Measurements from ENCODE around the gene UBE2K. TPM values are rescaled to one million over a fixed set of nuclear protein-coding genes. Genes with fewer than 3 reads are reported as not detected.

Gene UBE2K
- total RNA-seq, 2 experiments from 2014 or later, result 69.5 to 77.1 TPM

DNA sequence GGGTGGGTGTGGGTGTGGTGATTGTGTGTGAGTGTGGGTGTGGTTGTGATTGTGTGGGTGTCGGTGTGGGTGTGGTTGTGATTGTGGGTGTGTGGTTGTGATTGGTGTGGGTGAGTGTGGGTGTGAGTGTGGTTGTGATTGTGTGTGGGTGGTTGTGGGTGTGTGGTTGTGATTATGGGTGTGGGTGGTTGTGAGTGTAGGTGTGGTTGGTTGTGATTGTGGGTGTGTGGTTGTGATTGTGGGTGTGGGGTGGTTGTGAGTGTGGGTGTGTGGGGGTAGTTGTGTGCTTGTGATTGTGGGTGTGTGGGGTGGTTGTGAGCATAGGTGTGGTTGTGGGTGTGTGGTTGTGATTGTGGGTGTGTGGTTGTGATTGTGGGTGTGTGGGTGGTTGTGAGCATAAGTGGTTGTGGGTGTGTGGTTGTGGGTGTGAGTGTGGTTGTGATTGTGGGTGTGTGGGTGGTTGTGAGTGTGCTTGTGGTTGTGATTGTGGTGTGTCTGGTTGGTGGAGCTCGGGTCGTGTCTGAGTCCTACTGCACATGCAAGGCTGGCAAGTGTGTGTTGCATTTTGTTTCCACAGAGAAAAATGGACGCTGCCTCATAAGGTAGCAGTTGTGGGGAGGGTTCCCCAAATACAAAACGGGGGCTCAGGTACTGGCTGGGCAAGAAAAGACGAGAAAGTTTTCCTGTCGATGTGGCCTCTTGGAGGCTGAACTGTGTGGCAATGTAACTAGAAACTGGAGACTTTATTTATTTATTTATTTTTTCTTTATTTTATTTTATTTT lies 116.7 kb downstream of the UBE2K start:
- peak; percentile 21 for DNase-seq
- no peak for ATAC-seq
- Mint-ChIP-seq H3K27me3 (no peaks in the 10 kb centered on the region), H3K9me3 (peaks cover 7% of the 10 kb centered on the region), H3K36me3 (ENCODE audit: low read depth) (peaks cover 3% of the 10 kb centered on the region), H3K27ac (peak overlapping the region; percentile 63), H3K4me1 (ENCODE audit: low read depth) (peaks cover 3% of the 10 kb centered on the region), H3K4me3 (peak overlapping the region; percentile 32)
- intact Hi-C loops (cut with micrococcal nuclease), result no loop called here
- TF ChIP-seq, protein P1, sequence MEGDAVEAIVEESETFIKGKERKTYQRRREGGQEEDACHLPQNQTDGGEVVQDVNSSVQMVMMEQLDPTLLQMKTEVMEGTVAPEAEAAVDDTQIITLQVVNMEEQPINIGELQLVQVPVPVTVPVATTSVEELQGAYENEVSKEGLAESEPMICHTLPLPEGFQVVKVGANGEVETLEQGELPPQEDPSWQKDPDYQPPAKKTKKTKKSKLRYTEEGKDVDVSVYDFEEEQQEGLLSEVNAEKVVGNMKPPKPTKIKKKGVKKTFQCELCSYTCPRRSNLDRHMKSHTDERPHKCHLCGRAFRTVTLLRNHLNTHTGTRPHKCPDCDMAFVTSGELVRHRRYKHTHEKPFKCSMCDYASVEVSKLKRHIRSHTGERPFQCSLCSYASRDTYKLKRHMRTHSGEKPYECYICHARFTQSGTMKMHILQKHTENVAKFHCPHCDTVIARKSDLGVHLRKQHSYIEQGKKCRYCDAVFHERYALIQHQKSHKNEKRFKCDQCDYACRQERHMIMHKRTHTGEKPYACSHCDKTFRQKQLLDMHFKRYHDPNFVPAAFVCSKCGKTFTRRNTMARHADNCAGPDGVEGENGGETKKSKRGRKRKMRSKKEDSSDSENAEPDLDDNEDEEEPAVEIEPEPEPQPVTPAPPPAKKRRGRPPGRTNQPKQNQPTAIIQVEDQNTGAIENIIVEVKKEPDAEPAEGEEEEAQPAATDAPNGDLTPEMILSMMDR (IDR thresholded peaks at IDR 0.05), result no peak
- ChIA-PET CTCF (no interaction called here), POLR2A (no interaction called here)

DNA sequence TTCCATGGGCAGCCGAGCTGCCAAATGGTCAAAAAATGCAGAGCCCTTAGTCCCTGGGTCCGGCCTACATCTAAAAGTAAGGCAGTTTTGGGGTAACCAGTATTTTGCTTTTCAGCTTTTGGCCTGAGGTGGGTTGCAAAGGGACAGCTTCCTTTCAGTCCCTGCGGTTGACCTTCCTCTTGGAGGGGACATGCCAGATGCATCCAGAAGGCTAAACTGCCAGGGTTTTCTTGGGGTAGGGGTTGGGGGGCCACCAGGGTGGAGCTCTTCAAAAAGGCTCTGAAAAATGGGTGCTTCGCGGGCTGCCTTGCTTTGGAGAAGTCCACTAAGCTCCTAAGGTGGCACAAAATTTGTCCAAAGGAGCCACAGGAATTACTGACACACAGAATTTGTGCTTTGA lies 120.7 kb downstream of the UBE2K start:
- no peaks in the 10 kb centered on the region for H3K4me1 Mint-ChIP-seq (ENCODE audit: low read depth)
- H3K27me3 Mint-ChIP-seq, result no peaks in the 10 kb centered on the region
- no peak overlapping the region for H3K4me3 Mint-ChIP-seq
- ATAC-seq, result no peak
- no peak for DNase-seq
- peaks cover 4% of the 10 kb centered on the region for H3K9me3 Mint-ChIP-seq
- TF ChIP-seq, protein P1 (IDR thresholded peaks at IDR 0.05), result no peak
- ChIA-PET CTCF (interaction anchor here (0.7 kb wide), 1 partner anchor 312 kb away, joined by 3 read pairs; no protein-coding TSS in a partner anchor), POLR2A (interaction anchor here (0.6 kb wide), 1 partner anchor 546 kb away, joined by 3 read pairs; no protein-coding TSS in a partner anchor)
- no peak overlapping the region for H3K27ac Mint-ChIP-seq
- intact Hi-C loops (cut with micrococcal nuclease), result no loop called here
- H3K36me3 Mint-ChIP-seq (ENCODE audit: low read depth), result peaks cover 8% of the 10 kb centered on the region

DNA sequence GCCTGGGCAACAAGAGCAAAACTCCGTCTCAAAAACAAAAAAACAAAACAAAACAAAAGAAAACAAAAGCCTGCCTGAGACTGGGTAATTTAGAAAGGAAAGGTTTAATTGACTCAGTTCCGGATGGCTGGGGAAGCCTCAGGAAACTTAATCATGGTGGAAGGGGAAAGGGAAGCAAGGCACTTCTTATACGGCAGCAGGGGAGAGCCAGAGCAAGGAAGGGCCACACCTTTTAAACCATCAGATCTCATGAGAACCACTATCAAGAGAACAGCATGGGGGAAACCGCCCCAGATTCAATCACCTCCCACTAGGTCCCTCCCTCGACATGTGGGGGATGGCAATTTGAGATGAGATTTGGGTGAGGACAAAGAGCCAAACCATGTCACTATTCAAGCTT lies 122.2 kb downstream of the UBE2K start:
- Mint-ChIP-seq H3K4me1 (ENCODE audit: low read depth) (no peaks in the 10 kb centered on the region), H3K4me3 (no peak overlapping the region), H3K27ac (no peak overlapping the region), H3K9me3 (no peaks in the 10 kb centered on the region), H3K27me3 (no peaks in the 10 kb centered on the region), H3K36me3 (ENCODE audit: low read depth) (peaks cover 12% of the 10 kb centered on the region)
- ATAC-seq (no peak), DNase-seq (no peak)
- TF ChIP-seq, protein P1 (IDR thresholded peaks at IDR 0.05), result no peak
- CTCF ChIA-PET, result no interaction called here
- POLR2A ChIA-PET, result no interaction called here
- intact Hi-C loops (cut with micrococcal nuclease), result no loop called here

DNA sequence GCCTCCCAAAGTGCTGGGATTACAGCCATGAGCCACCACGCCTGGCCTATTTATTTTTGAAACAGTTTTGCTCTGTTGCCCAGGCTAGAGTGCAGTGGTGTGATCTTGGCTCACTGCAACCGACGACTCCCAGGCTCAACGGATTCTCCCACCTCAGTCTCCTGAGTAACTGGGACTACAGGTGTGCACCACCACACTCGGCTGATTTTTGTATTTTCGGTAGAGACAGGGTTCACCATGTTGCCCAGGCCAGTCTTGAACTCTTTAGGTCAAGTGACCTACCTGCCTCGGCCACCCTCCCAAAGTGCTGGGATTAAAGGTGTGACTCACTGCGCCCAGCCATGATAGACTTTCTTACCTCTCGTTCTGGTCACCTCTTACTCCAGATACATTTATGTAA lies 124.0 kb downstream of the UBE2K start:
- Mint-ChIP-seq H3K27ac (no peak overlapping the region), H3K4me1 (ENCODE audit: low read depth) (no peaks in the 10 kb centered on the region), H3K4me3 (no peak overlapping the region), H3K27me3 (no peaks in the 10 kb centered on the region), H3K9me3 (no peaks in the 10 kb centered on the region), H3K36me3 (ENCODE audit: low read depth) (peaks cover 12% of the 10 kb centered on the region)
- POLR2A ChIA-PET, result no interaction called here
- no peak for DNase-seq
- no peak for ATAC-seq
- CTCF ChIA-PET, result no interaction called here
- intact Hi-C loops (cut with micrococcal nuclease), result no loop called here
- TF ChIP-seq, protein P1 (IDR thresholded peaks at IDR 0.05), result no peak

DNA sequence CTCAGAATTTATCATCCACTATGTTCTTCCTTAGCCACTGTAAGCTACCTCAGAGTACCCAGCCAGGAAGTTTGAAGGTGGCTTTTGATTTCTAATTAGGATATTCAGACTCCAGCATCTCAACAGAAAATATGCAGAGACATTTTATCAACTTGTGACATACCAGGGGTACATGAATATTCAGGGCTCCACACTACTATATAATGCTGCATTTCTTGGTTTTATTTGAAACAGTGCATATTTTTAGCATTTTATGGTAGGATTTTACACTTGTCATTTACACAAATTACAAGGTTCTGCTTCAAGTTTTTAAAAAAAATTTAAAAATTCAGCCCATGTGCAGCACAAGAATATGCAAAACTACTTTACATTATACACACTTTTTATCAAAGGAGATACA lies 124.7 kb downstream of the UBE2K start:
- no peaks in the 10 kb centered on the region for H3K9me3 Mint-ChIP-seq
- CTCF ChIA-PET, result no interaction called here
- POLR2A ChIA-PET, result no interaction called here
- no peak for ATAC-seq
- H3K4me1 Mint-ChIP-seq (ENCODE audit: low read depth), result no peaks in the 10 kb centered on the region
- H3K36me3 Mint-ChIP-seq (ENCODE audit: low read depth), result peaks cover 16% of the 10 kb centered on the region
- TF ChIP-seq, protein P1 (IDR thresholded peaks at IDR 0.05), result no peak
- no peak overlapping the region for H3K4me3 Mint-ChIP-seq
- intact Hi-C loops (cut with micrococcal nuclease), result no loop called here
- H3K27ac Mint-ChIP-seq, result no peak overlapping the region
- DNase-seq, result no peak
- no peaks in the 10 kb centered on the region for H3K27me3 Mint-ChIP-seq
